Amygdala (tissue), 56 donors: Measurements from ENCODE around the gene PSRC1.
"Not testable (repeated sequence)": the region's sequence is repeated elsewhere in the genome, so short reads cannot be mapped to it uniquely, and the experiment has no call there.

Experiments used
- DNase-seq, 56 donors: peaks; one replicate each; lab custom pipeline; 2025; lab: John Stamatoyannopoulos, UW

Gene PSRC1

GRCh38 chr1:109282952-109283747 is at the start of gene PSRC1:
PSRC1 (minus strand) TSS chr1:109283145.
- DNase-seq: peak in 55 of 56 donors; percentile 75 to 99 (median 97)

- DNase-seq: no peak
These were observed 48.2 kb upstream of the PSRC1 start for GRCh38 chr1:109331113-109331512.

GRCh38 chr1:109327285-109327684 is 44.3 kb upstream of the PSRC1 start:
- peak in 17 of 56 donors; percentile 14 to 55 (median 36) for DNase-seq

- DNase-seq: peak in 6 of 56 donors; percentile 15 to 49 (median 26)
These were observed 40.0 kb upstream of the PSRC1 start for GRCh38 chr1:109322974-109323373.

GRCh38 chr1:109319114-109319513 is 36.2 kb upstream of the PSRC1 start:
- no peak for DNase-seq

- DNase-seq: no peak
These were observed 33.6 kb upstream of the PSRC1 start for GRCh38 chr1:109316506-109316905.

- no peak for DNase-seq
These were observed 32.3 kb upstream of the PSRC1 start for GRCh38 chr1:109315288-109315687.

- DNase-seq: no peak
These were observed 31.9 kb upstream of the PSRC1 start for GRCh38 chr1:109314795-109315194.

- peak in 48 of 56 donors; percentile 29 to 92 (median 70) for DNase-seq
These were observed 30.2 kb upstream of the PSRC1 start for GRCh38 chr1:109312978-109313775.

GRCh38 chr1:109312246-109312645 is 29.3 kb upstream of the PSRC1 start:
- DNase-seq: peak in 1 of 56 donors; percentile 66

- no peak for DNase-seq
These were observed 26.4 kb upstream of the PSRC1 start for GRCh38 chr1:109309347-109309746.

GRCh38 chr1:109307274-109308021 is 24.5 kb upstream of the PSRC1 start:
- peak in 27 of 56 donors; percentile 21 to 74 (median 39) for DNase-seq

- peak in 4 of 56 donors; percentile 18 to 31 (median 21) for DNase-seq
These were observed 23.9 kb upstream of the PSRC1 start, which contains the start of gene MYBPHL for GRCh38 chr1:109306832-109307273. MYBPHL (minus strand) TSS chr1:109307011; CDS start chr1:109306991, 20 bp downstream.

GRCh38 chr1:109305991-109306390 is 23.0 kb upstream of the PSRC1 start:
- not testable (repeated sequence) for DNase-seq

GRCh38 chr1:109304226-109304920 is 21.4 kb upstream of the PSRC1 start:
- peak in 52 of 56 donors; percentile 28 to 93 (median 74) for DNase-seq

- DNase-seq: no peak
These were observed 18.9 kb upstream of the PSRC1 start for GRCh38 chr1:109301874-109302273.

GRCh38 chr1:109300650-109301151 is 17.8 kb upstream of the PSRC1 start:
- no peak for DNase-seq

- DNase-seq: peak in 54 of 56 donors; percentile 40 to 95 (median 81)
These were observed 16.8 kb upstream of the PSRC1 start for GRCh38 chr1:109299558-109300343.
